ENCODE data around the gene BEST3.

The BEST3 gene

GRCh38 chr12:69708649-69709048 lies 9.5 kb upstream of the BEST3 start:
- H3K27ac ChIP-seq (replicated peaks; ENCODE audit: low read length) = no peak overlapping the region
- no peak overlapping the region for H3K14ac ChIP-seq (ENCODE audit: low read length)
- no peak overlapping the region for H3K4me3 ChIP-seq (ENCODE audit: low read length in 2 of 2)
- no peak overlapping the region for H2BK120ac ChIP-seq (ENCODE audit: low read depth, low read length)
- H3K79me1 ChIP-seq (ENCODE audit: low read depth, low read length) = no peaks in the 10 kb centered on the region
- no peaks in the 10 kb centered on the region for H3K36me3 ChIP-seq (replicated peaks in 1 of 2; ENCODE audit: control insufficient read depth in 2 of 2, insufficient read depth in 2 of 2, low read length in 2 of 2)
- H3K4me1 ChIP-seq (ENCODE audit: control insufficient read depth in 2 of 2, insufficient read depth in 1 of 2, low read depth in 1 of 2, low read length in 2 of 2) = no peaks in the 10 kb centered on the region
- no peak for DNase-seq (ENCODE audit: low spot score)
- no peak overlapping the region for H3K4ac ChIP-seq (ENCODE audit: low read length)
- no peak overlapping the region for H3K9ac ChIP-seq (ENCODE audit: low read depth, low read length, poor library complexity)
- no peaks in the 10 kb centered on the region for H3K27me3 ChIP-seq (ENCODE audit: control insufficient read depth in 3 of 3, insufficient read depth in 3 of 3, low read depth in 1 of 3, low read length in 3 of 3)
- H4K8ac ChIP-seq (ENCODE audit: low read depth, low read length) = no peak overlapping the region
- H2BK15ac ChIP-seq (ENCODE audit: low read length) = no peak overlapping the region
- H2AFZ ChIP-seq (ENCODE audit: low read length) = no peak overlapping the region
- no peaks in the 10 kb centered on the region for H3K9me3 ChIP-seq (replicated peaks in 1 of 2; ENCODE audit: control insufficient read depth in 2 of 2, insufficient read depth in 1 of 2, low read depth in 1 of 2, low read length in 2 of 2)
- no peak overlapping the region for H2BK5ac ChIP-seq (ENCODE audit: low read length)
- H3K18ac ChIP-seq (ENCODE audit: low read length) = no peak overlapping the region
- H3K4me2 ChIP-seq (ENCODE audit: insufficient read depth, low read length, poor library complexity, severe bottlenecking) = no peak overlapping the region
- no peak overlapping the region for H2AK5ac ChIP-seq (ENCODE audit: low read depth, low read length)
- H4K91ac ChIP-seq (ENCODE audit: low read depth, low read length, poor library complexity) = no peak overlapping the region
- H3K23ac ChIP-seq (ENCODE audit: low read depth, low read length, poor library complexity) = no peak overlapping the region
- WGBS, 2 donors (ENCODE audit: extremely low coverage in 2 of 2, insufficient read length in 2 of 2, insufficient replicate concordance in 1 of 2) = no CpG with 5 or more reads among the region's 3 CpGs
- no peak overlapping the region for H2BK12ac ChIP-seq (ENCODE audit: low read length)

- H3K36me3 ChIP-seq (replicated peaks in 1 of 2; ENCODE audit: control insufficient read depth in 2 of 2, insufficient read depth in 2 of 2, low read length in 2 of 2) = no peaks in the 10 kb centered on the region
- H3K27ac ChIP-seq (replicated peaks; ENCODE audit: low read length) = no peak overlapping the region
- no peak overlapping the region for H2BK120ac ChIP-seq (ENCODE audit: low read depth, low read length)
- H3K4me1 ChIP-seq (ENCODE audit: control insufficient read depth in 2 of 2, insufficient read depth in 1 of 2, low read depth in 1 of 2, low read length in 2 of 2) = no peaks in the 10 kb centered on the region
- no peak overlapping the region for H4K8ac ChIP-seq (ENCODE audit: low read depth, low read length)
- no peak overlapping the region for H3K4ac ChIP-seq (ENCODE audit: low read length)
- H3K4me2 ChIP-seq (ENCODE audit: insufficient read depth, low read length, poor library complexity, severe bottlenecking) = no peak overlapping the region
- no peak overlapping the region for H2BK5ac ChIP-seq (ENCODE audit: low read length)
- WGBS, 2 donors (ENCODE audit: extremely low coverage in 2 of 2, insufficient read length in 2 of 2, insufficient replicate concordance in 1 of 2) = no CpG with 5 or more reads among the region's 1 CpG
- no peak overlapping the region for H3K4me3 ChIP-seq (ENCODE audit: low read length in 2 of 2)
- no peak overlapping the region for H3K23ac ChIP-seq (ENCODE audit: low read depth, low read length, poor library complexity)
- no peak overlapping the region for H2BK15ac ChIP-seq (ENCODE audit: low read length)
- no peaks in the 10 kb centered on the region for H3K27me3 ChIP-seq (ENCODE audit: control insufficient read depth in 3 of 3, insufficient read depth in 3 of 3, low read depth in 1 of 3, low read length in 3 of 3)
- H2BK12ac ChIP-seq (ENCODE audit: low read length) = no peak overlapping the region
- no peak for DNase-seq (ENCODE audit: low spot score)
- no peak overlapping the region for H4K91ac ChIP-seq (ENCODE audit: low read depth, low read length, poor library complexity)
- H3K79me1 ChIP-seq (ENCODE audit: low read depth, low read length) = no peaks in the 10 kb centered on the region
- no peak overlapping the region for H2AK5ac ChIP-seq (ENCODE audit: low read depth, low read length)
- H3K14ac ChIP-seq (ENCODE audit: low read length) = no peak overlapping the region
- H2AFZ ChIP-seq (ENCODE audit: low read length) = no peak overlapping the region
- H3K9ac ChIP-seq (ENCODE audit: low read depth, low read length, poor library complexity) = no peak overlapping the region
- H3K9me3 ChIP-seq (replicated peaks in 1 of 2; ENCODE audit: control insufficient read depth in 2 of 2, insufficient read depth in 1 of 2, low read depth in 1 of 2, low read length in 2 of 2) = no peaks in the 10 kb centered on the region
- H3K18ac ChIP-seq (ENCODE audit: low read length) = no peak overlapping the region
Observed at GRCh38 chr12:69704357-69704756, 5.3 kb upstream of the BEST3 start.

- H4K8ac ChIP-seq (ENCODE audit: low read depth, low read length) = no peak overlapping the region
- no peak overlapping the region for H2BK15ac ChIP-seq (ENCODE audit: low read length)
- no peak overlapping the region for H2BK120ac ChIP-seq (ENCODE audit: low read depth, low read length)
- no peak for DNase-seq (ENCODE audit: low spot score)
- H3K4me1 ChIP-seq (ENCODE audit: control insufficient read depth in 2 of 2, insufficient read depth in 1 of 2, low read depth in 1 of 2, low read length in 2 of 2) = no peaks in the 10 kb centered on the region
- no CpG with 5 or more reads among the region's 1 CpG for WGBS, 2 donors (ENCODE audit: extremely low coverage in 2 of 2, insufficient read length in 2 of 2, insufficient replicate concordance in 1 of 2)
- H3K27me3 ChIP-seq (ENCODE audit: control insufficient read depth in 3 of 3, insufficient read depth in 3 of 3, low read depth in 1 of 3, low read length in 3 of 3) = no peaks in the 10 kb centered on the region
- peak overlapping the region; percentile 0 for H2AFZ ChIP-seq (ENCODE audit: low read length)
- H3K4me3 ChIP-seq (ENCODE audit: low read length in 2 of 2) = no peak overlapping the region
- H3K36me3 ChIP-seq (replicated peaks in 1 of 2; ENCODE audit: control insufficient read depth in 2 of 2, insufficient read depth in 2 of 2, low read length in 2 of 2) = no peaks in the 10 kb centered on the region
- H3K18ac ChIP-seq (ENCODE audit: low read length) = no peak overlapping the region
- no peaks in the 10 kb centered on the region for H3K9me3 ChIP-seq (replicated peaks in 1 of 2; ENCODE audit: control insufficient read depth in 2 of 2, insufficient read depth in 1 of 2, low read depth in 1 of 2, low read length in 2 of 2)
- no peak overlapping the region for H2AK5ac ChIP-seq (ENCODE audit: low read depth, low read length)
- no peak overlapping the region for H3K14ac ChIP-seq (ENCODE audit: low read length)
- no peak overlapping the region for H3K23ac ChIP-seq (ENCODE audit: low read depth, low read length, poor library complexity)
- no peak overlapping the region for H2BK12ac ChIP-seq (ENCODE audit: low read length)
- H2BK5ac ChIP-seq (ENCODE audit: low read length) = no peak overlapping the region
- no peak overlapping the region for H3K4me2 ChIP-seq (ENCODE audit: insufficient read depth, low read length, poor library complexity, severe bottlenecking)
- H3K27ac ChIP-seq (replicated peaks; ENCODE audit: low read length) = no peak overlapping the region
- H3K4ac ChIP-seq (ENCODE audit: low read length) = no peak overlapping the region
- no peaks in the 10 kb centered on the region for H3K79me1 ChIP-seq (ENCODE audit: low read depth, low read length)
- no peak overlapping the region for H3K9ac ChIP-seq (ENCODE audit: low read depth, low read length, poor library complexity)
- no peak overlapping the region for H4K91ac ChIP-seq (ENCODE audit: low read depth, low read length, poor library complexity)
Observed at GRCh38 chr12:69703146-69703642, 4.1 kb upstream of the BEST3 start.

- no peak overlapping the region for H3K9ac ChIP-seq (ENCODE audit: low read depth, low read length, poor library complexity)
Observed at GRCh38 chr12:69701826-69702225, 2.7 kb upstream of the BEST3 start.

More at GRCh38 chr12:69701826-69702225, 2.7 kb upstream of the BEST3 start:
- H3K18ac ChIP-seq (ENCODE audit: low read length) = no peak overlapping the region
- H3K4me3 ChIP-seq (ENCODE audit: low read length in 2 of 2) = no peak overlapping the region
- H3K9me3 ChIP-seq (replicated peaks in 1 of 2; ENCODE audit: control insufficient read depth in 2 of 2, insufficient read depth in 1 of 2, low read depth in 1 of 2, low read length in 2 of 2) = no peaks in the 10 kb centered on the region
- no peak overlapping the region for H2BK120ac ChIP-seq (ENCODE audit: low read depth, low read length)
- no peak overlapping the region for H3K4me2 ChIP-seq (ENCODE audit: insufficient read depth, low read length, poor library complexity, severe bottlenecking)
- peaks cover 0 to 3% of the 10 kb centered on the region in 2 donors for H3K4me1 ChIP-seq (ENCODE audit: control insufficient read depth in 2 of 2, insufficient read depth in 1 of 2, low read depth in 1 of 2, low read length in 2 of 2)
- H3K79me1 ChIP-seq (ENCODE audit: low read depth, low read length) = no peaks in the 10 kb centered on the region
- DNase-seq (ENCODE audit: low spot score) = no peak
- no peak overlapping the region for H2BK15ac ChIP-seq (ENCODE audit: low read length)
- no peak overlapping the region for H2AFZ ChIP-seq (ENCODE audit: low read length)
- no CpG with 5 or more reads among the region's 3 CpGs for WGBS, 2 donors (ENCODE audit: extremely low coverage in 2 of 2, insufficient read length in 2 of 2, insufficient replicate concordance in 1 of 2)
- H3K36me3 ChIP-seq (replicated peaks in 1 of 2; ENCODE audit: control insufficient read depth in 2 of 2, insufficient read depth in 2 of 2, low read length in 2 of 2) = no peaks in the 10 kb centered on the region
- H4K8ac ChIP-seq (ENCODE audit: low read depth, low read length) = no peak overlapping the region
- H4K91ac ChIP-seq (ENCODE audit: low read depth, low read length, poor library complexity) = no peak overlapping the region
- H3K4ac ChIP-seq (ENCODE audit: low read length) = no peak overlapping the region
- no peak overlapping the region for H2AK5ac ChIP-seq (ENCODE audit: low read depth, low read length)
- H2BK5ac ChIP-seq (ENCODE audit: low read length) = no peak overlapping the region
- no peak overlapping the region for H3K27ac ChIP-seq (replicated peaks; ENCODE audit: low read length)
- H3K27me3 ChIP-seq (ENCODE audit: control insufficient read depth in 3 of 3, insufficient read depth in 3 of 3, low read depth in 1 of 3, low read length in 3 of 3) = no peaks in the 10 kb centered on the region
- no peak overlapping the region for H3K14ac ChIP-seq (ENCODE audit: low read length)
- H2BK12ac ChIP-seq (ENCODE audit: low read length) = no peak overlapping the region
- no peak overlapping the region for H3K23ac ChIP-seq (ENCODE audit: low read depth, low read length, poor library complexity)

All from neuronal stem cell (in vitro differentiated cells).